Endodermal cell (in vitro differentiated cells): ENCODE data around the gene EXOC3L4. TPM values are rescaled to one million over a fixed set of nuclear protein-coding genes. Genes with fewer than 3 reads are reported as not detected.

ENCODE experiments used
- DNase-seq: peaks from one replicate; pipeline ENCODE4 v3.0.0-alpha.2; 2017
- H3K27ac ChIP-seq: 2 replicates; pipeline ENCODE4 v1.5.1; 2013; ENCODE audit warnings: mild to moderate bottlenecking, low read depth, low read length, moderate library complexity
- H3K27me3 ChIP-seq: 2 replicates; pipeline ENCODE4 v1.6.1; 2013; ENCODE audit warnings: mild to moderate bottlenecking, low read length, moderate library complexity; ENCODE audit not compliant: insufficient read depth, control insufficient read depth, poor library complexity, severe bottlenecking
- H3K36me3 ChIP-seq: 2 replicates; pipeline ENCODE4 v1.7.0; 2013; ENCODE audit warnings: mild to moderate bottlenecking, low read length, moderate library complexity; ENCODE audit not compliant: control insufficient read depth, insufficient read depth
- H3K4me1 ChIP-seq: one replicate; pipeline ENCODE4 v1.7.0; 2013; ENCODE audit warnings: low read length; ENCODE audit not compliant: control insufficient read depth, insufficient read depth
- H3K4me3 ChIP-seq: 2 replicates; pipeline ENCODE4 v1.5.1; 2013; ENCODE audit warnings: mild to moderate bottlenecking, low read length, moderate library complexity
- H3K9ac ChIP-seq: 2 replicates; pipeline ENCODE4 v1.6.1; 2013; ENCODE audit warnings: mild to moderate bottlenecking, low read length, moderate library complexity; ENCODE audit not compliant: poor library complexity, severe bottlenecking; ENCODE audit errors: extremely low read depth
- H3K9me3 ChIP-seq: 2 replicates; pipeline ENCODE4 v1.6.1; 2013; ENCODE audit warnings: mild to moderate bottlenecking, low read length, moderate library complexity; ENCODE audit not compliant: control insufficient read depth
- H3K27ac Mint-ChIP-seq: 2 replicates; pipeline ENCODE4 v1.8.0; 2020; ENCODE audit warnings: mixed read lengths
- H3K27me3 Mint-ChIP-seq: 2 replicates; pipeline ENCODE4 v1.8.0; 2021; ENCODE audit warnings: mild to moderate bottlenecking, mixed read lengths; ENCODE audit not compliant: insufficient read depth
- H3K36me3 Mint-ChIP-seq: 2 replicates; pipeline ENCODE4 v1.8.0; 2020; ENCODE audit warnings: low read depth, mixed read lengths
- H3K4me1 Mint-ChIP-seq: 2 replicates; pipeline ENCODE4 v1.8.0; 2020; ENCODE audit warnings: mixed read lengths
- H3K4me3 Mint-ChIP-seq: 2 replicates; pipeline ENCODE4 v1.8.0; 2020; ENCODE audit warnings: mild to moderate bottlenecking, moderate library complexity, mixed read lengths
- H3K9me3 Mint-ChIP-seq: 2 replicates; pipeline ENCODE4 v1.8.0; 2020; ENCODE audit warnings: mild to moderate bottlenecking, mixed read lengths
- CTCF ChIP-seq: fragments of 200-600 bp; sonication (generic); conservative IDR thresholded peaks from 2 replicates; pipeline ENCODE4 v1.5.0; 2021; ENCODE audit warnings: antibody characterized with exemption, mild to moderate bottlenecking
- WGBS, 2 experiments: methylation state at CpG; one replicate each; pipeline versions ENCODE4 v1.1.5 to v1.1.7; 2013; ENCODE audit warnings: missing lambda C conversion rate in 2 of 2, mixed read lengths in 1 of 2; ENCODE audit not compliant: insufficient coverage in 1 of 2, insufficient read length in 1 of 2; 5-methylcytosine and 5-hydroxymethylcytosine counted together
- total RNA-seq, 2 donors: library from RNA; stranded (reverse); fragmentation: NEBNext Ultra II Directional in 1 of 2; extraction: Animal tissue kit (Norgen Biotek cat#: 25700) in 1 of 2; gene quantifications; 2 replicates in 1 of 2; 3 replicates in 1 of 2; pipeline ENCODE4 v1.2.1, GENCODE V29; 2021

The EXOC3L4 gene
- total RNA-seq, 2 donors from 2014 or later: 2.5 to 3.6 TPM

- Histone ChIP-seq H3K4me3 (no peak overlapping the region), H3K9me3 (no peaks in the 10 kb centered on the region), H3K27ac (no peak overlapping the region), H3K4me1 (no peaks in the 10 kb centered on the region), H3K36me3 (peaks cover 2% of the 10 kb centered on the region), H3K27me3 (no peaks in the 10 kb centered on the region), H3K9ac (no peak overlapping the region)
- 91 to 95% methylated on average over 13 to 16 of the region's 16 CpGs for WGBS, 2 experiments
- H3K4me3 Mint-ChIP-seq: no peak overlapping the region
- H3K27me3 Mint-ChIP-seq: peaks cover 40% of the 10 kb centered on the region
- H3K9me3 Mint-ChIP-seq: no peaks in the 10 kb centered on the region
- H3K4me1 Mint-ChIP-seq: peaks cover 5% of the 10 kb centered on the region
- H3K27ac Mint-ChIP-seq: no peak overlapping the region
- no peak for DNase-seq
- no peak for TF ChIP-seq CTCF
- peaks cover 1% of the 10 kb centered on the region for H3K36me3 Mint-ChIP-seq
These were observed 33.5 kb downstream of the EXOC3L4 start for GRCh38 chr14:103127861-103128598.

GRCh38 chr14:103128631-103129300 lies 34.2 kb downstream of the EXOC3L4 start:
- no peak overlapping the region for H3K4me3 Mint-ChIP-seq
- Histone ChIP-seq H3K4me1 (no peaks in the 10 kb centered on the region), H3K4me3 (no peak overlapping the region)

More at GRCh38 chr14:103128631-103129300, 34.2 kb downstream of the EXOC3L4 start:
- WGBS, 2 experiments: 92 to 99% methylated on average over 9 to 13 of the region's 13 CpGs
- Histone ChIP-seq H3K27ac (no peak overlapping the region), H3K27me3 (no peaks in the 10 kb centered on the region), H3K9me3 (no peaks in the 10 kb centered on the region), H3K9ac (no peak overlapping the region), H3K36me3 (peaks cover 5% of the 10 kb centered on the region)
- Mint-ChIP-seq H3K4me1 (peaks cover 5% of the 10 kb centered on the region), H3K27me3 (peaks cover 40% of the 10 kb centered on the region), H3K36me3 (peaks cover 5% of the 10 kb centered on the region), H3K9me3 (no peaks in the 10 kb centered on the region), H3K27ac (no peak overlapping the region)
- no peak for DNase-seq
- TF ChIP-seq CTCF: no peak
